ENCODE results near the gene BBS7. TPM values are rescaled to one million over a fixed set of nuclear protein-coding genes. Genes with fewer than 3 reads are reported as not detected.
A peak's percentile ranks its signal among the peaks of the same experiment; 100 is the strongest.

The BBS7 gene
- total and polyA plus RNA-seq, 10 of the 15 experiments (the other 5 are each of a cell fraction or from before 2014, with no cell fraction given): 5.2 to 15.2 (median 9.0) TPM

GRCh38 chr4:121898150-121898549 lies 27.9 kb upstream of the BBS7 start:
- RAD21 ChIA-PET (ENCODE audit: unreplicated experiment): interaction anchor here (0.8 kb wide), 1 partner anchor 680 kb away, joined by 3 read pairs; no protein-coding TSS in a partner anchor
- Histone ChIP-seq H3K36me3 (ENCODE audit: control insufficient read depth in 2 of 2, insufficient read depth in 2 of 2, low read length in 1 of 2) (no peaks in the 10 kb centered on the region), H3K27me3 (replicated peaks in 1 of 2; ENCODE audit: control insufficient read depth in 2 of 2, insufficient read depth in 2 of 2, low read length in 1 of 2) (no peaks in the 10 kb centered on the region), H3K27ac (ENCODE audit: control insufficient read depth, insufficient read depth) (no peak overlapping the region), H3K9ac (ENCODE audit: control insufficient read depth, insufficient read depth, low read length) (no peak overlapping the region), H3K4me2 (ENCODE audit: control insufficient read depth, insufficient read depth) (no peak overlapping the region), H3K9me3 (replicated peaks; ENCODE audit: control insufficient read depth, insufficient read depth, low read length) (no peaks in the 10 kb centered on the region), H3K4me3 (no peak overlapping the region), H2AFZ (ENCODE audit: control insufficient read depth, low read depth, low read length) (no peak overlapping the region), H4K20me1 (ENCODE audit: control insufficient read depth, insufficient read depth) (no peaks in the 10 kb centered on the region), H3K79me2 (ENCODE audit: control insufficient read depth, insufficient read depth, low read length) (no peaks in the 10 kb centered on the region), H3K4me1 (ENCODE audit: control insufficient read depth, insufficient read depth, low read length) (no peaks in the 10 kb centered on the region)
- intact Hi-C loops (cut with micrococcal nuclease; ENCODE audit: unreplicated experiment): no loop called here
- 5% methylated on average over 6 of the region's 6 CpGs for WGBS (ENCODE audit: insufficient coverage, insufficient replicate concordance, low lambda C conversion rate, missing lambda C conversion rate)
- no TSS peak for BruUV-seq (replicated peaks)
- CTCF ChIA-PET: interaction anchor here (0.9 to 1.6 kb wide), 3 partner anchors 105 to 680 kb away, joined by 3 to 6 read pairs (median 3); no protein-coding TSS in a partner anchor
- FAIRE-seq: no peak
- POLR2A ChIA-PET: no interaction called here
- no peak for DNase-seq (ENCODE audit: low read depth, low spot score)
- peak; percentile 70 for ATAC-seq
- SMC1A ChIA-PET (ENCODE audit: uncharacterized antibody, unreplicated experiment): interaction anchor here (0.6 to 0.7 kb wide), 2 partner anchors 107 to 778 kb away, joined by 3 to 4 read pairs; no protein-coding TSS in a partner anchor
- in situ Hi-C loops (cut with MboI): loop anchor here (5.0 kb wide), 2 partner anchors 109 to 684 kb away; no protein-coding TSS in a partner anchor
- TF ChIP-seq CEBPB (IDR thresholded peaks at IDR 0.05; ENCODE audit: borderline replicate concordance in 1 of 2, low read depth in 2 of 2, low read length in 2 of 2): no peak
- TF ChIP-seq ASH2L (IDR thresholded peaks at IDR 0.05; ENCODE audit: borderline replicate concordance, low read depth): no peak
- TF ChIP-seq HDAC6 (IDR thresholded peaks at IDR 0.05; ENCODE audit: unreplicated experiment): no peak
- TF ChIP-seq, protein P1, sequence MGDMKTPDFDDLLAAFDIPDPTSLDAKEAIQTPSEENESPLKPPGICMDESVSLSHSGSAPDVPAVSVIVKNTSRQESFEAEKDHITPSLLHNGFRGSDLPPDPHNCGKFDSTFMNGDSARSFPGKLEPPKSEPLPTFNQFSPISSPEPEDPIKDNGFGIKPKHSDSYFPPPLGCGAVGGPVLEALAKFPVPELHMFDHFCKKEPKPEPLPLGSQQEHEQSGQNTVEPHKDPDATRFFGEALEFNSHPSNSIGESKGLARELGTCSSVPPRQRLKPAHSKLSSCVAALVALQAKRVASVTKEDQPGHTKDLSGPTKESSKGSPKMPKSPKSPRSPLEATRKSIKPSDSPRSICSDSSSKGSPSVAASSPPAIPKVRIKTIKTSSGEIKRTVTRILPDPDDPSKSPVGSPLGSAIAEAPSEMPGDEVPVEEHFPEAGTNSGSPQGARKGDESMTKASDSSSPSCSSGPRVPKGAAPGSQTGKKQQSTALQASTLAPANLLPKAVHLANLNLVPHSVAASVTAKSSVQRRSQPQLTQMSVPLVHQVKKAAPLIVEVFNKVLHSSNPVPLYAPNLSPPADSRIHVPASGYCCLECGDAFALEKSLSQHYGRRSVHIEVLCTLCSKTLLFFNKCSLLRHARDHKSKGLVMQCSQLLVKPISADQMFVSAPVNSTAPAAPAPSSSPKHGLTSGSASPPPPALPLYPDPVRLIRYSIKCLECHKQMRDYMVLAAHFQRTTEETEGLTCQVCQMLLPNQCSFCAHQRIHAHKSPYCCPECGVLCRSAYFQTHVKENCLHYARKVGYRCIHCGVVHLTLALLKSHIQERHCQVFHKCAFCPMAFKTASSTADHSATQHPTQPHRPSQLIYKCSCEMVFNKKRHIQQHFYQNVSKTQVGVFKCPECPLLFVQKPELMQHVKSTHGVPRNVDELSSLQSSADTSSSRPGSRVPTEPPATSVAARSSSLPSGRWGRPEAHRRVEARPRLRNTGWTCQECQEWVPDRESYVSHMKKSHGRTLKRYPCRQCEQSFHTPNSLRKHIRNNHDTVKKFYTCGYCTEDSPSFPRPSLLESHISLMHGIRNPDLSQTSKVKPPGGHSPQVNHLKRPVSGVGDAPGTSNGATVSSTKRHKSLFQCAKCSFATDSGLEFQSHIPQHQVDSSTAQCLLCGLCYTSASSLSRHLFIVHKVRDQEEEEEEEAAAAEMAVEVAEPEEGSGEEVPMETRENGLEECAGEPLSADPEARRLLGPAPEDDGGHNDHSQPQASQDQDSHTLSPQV (IDR thresholded peaks at IDR 0.05): no peak
- TF ChIP-seq, protein P2, sequence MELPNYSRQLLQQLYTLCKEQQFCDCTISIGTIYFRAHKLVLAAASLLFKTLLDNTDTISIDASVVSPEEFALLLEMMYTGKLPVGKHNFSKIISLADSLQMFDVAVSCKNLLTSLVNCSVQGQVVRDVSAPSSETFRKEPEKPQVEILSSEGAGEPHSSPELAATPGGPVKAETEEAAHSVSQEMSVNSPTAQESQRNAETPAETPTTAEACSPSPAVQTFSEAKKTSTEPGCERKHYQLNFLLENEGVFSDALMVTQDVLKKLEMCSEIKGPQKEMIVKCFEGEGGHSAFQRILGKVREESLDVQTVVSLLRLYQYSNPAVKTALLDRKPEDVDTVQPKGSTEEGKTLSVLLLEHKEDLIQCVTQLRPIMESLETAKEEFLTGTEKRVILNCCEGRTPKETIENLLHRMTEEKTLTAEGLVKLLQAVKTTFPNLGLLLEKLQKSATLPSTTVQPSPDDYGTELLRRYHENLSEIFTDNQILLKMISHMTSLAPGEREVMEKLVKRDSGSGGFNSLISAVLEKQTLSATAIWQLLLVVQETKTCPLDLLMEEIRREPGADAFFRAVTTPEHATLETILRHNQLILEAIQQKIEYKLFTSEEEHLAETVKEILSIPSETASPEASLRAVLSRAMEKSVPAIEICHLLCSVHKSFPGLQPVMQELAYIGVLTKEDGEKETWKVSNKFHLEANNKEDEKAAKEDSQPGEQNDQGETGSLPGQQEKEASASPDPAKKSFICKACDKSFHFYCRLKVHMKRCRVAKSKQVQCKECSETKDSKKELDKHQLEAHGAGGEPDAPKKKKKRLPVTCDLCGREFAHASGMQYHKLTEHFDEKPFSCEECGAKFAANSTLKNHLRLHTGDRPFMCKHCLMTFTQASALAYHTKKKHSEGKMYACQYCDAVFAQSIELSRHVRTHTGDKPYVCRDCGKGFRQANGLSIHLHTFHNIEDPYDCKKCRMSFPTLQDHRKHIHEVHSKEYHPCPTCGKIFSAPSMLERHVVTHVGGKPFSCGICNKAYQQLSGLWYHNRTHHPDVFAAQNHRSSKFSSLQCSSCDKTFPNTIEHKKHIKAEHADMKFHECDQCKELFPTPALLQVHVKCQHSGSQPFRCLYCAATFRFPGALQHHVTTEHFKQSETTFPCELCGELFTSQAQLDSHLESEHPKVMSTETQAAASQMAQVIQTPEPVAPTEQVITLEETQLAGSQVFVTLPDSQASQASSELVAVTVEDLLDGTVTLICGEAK (IDR thresholded peaks at IDR 0.05; ENCODE audit: borderline replicate concordance): no peak
- TF ChIP-seq RELB (IDR thresholded peaks at IDR 0.05; ENCODE audit: low read depth): no peak
- no peak for TF ChIP-seq ESRRA (IDR thresholded peaks at IDR 0.05; ENCODE audit: low read length)
- no peak for TF ChIP-seq GABPA (IDR thresholded peaks at IDR 0.05; ENCODE audit: low read depth)
- TF ChIP-seq TCF7 (IDR thresholded peaks at IDR 0.05; ENCODE audit: borderline replicate concordance): no peak
- no peak for TF ChIP-seq SKIL (IDR thresholded peaks at IDR 0.05; ENCODE audit: low read depth, poor library complexity, severe bottlenecking)
- no peak for TF ChIP-seq ATF7 (IDR thresholded peaks at IDR 0.05; ENCODE audit: low read depth)
